HepG2 (cell line): Measurements from ENCODE around the gene ANKRD12. TPM values are rescaled to one million over a fixed set of nuclear protein-coding genes. Genes with fewer than 3 reads are reported as not detected.

ENCODE experiments used
- ATAC-seq: fragments of 200-7000 bp; cut with Tn5 transposase; 3 replicates; pipeline ENCODE4 v1.9.1; 2020; ENCODE audit warnings: mild to moderate bottlenecking, moderate library complexity
- BruUV-seq: library from RNA; stranded (reverse); fragments of 400-500 nt; replicated peaks from 2 replicates; lab custom pipeline; 2021; lab: Mats Ljungman, UMichigan
- CTCF ChIA-PET: fragments of 300-600 bp; formaldehyde crosslinking; extraction: SDS; loops from one replicate; lab custom pipeline; 2021; ENCODE audit warnings: low total read pairs, inconsistent platforms, low intra/inter-chr PET ratio; lab: Yijun Ruan, JAX
- POLR2A ChIA-PET: fragments of 350-600 bp; sonication (Branson Sonifier 250); formaldehyde crosslinking; loops from one replicate; lab custom pipeline; 2020; ENCODE audit warnings: antibody characterized with exemption, inconsistent platforms; lab: Yijun Ruan, JAX
- DNase-seq: peaks from one replicate; pipeline ENCODE4 v3.0.0-alpha.2; 2015; ENCODE audit warnings: low spot score
- FAIRE-seq: peaks from 3 replicates; lab custom pipeline; 2011; peaks lifted over from hg19 to GRCh38; lab: Jason Lieb, UNC
- H2AFZ ChIP-seq: one replicate; pipeline ENCODE4 v1.6.1; 2011; ENCODE audit warnings: low read length, inconsistent platforms
- H3K27ac ChIP-seq: fragments of 300-600 bp; 3 replicates; pipeline ENCODE4 v1.8.0; 2011; ENCODE audit warnings: mixed run types, mild to moderate bottlenecking, mixed read lengths, low read length, inconsistent platforms; ENCODE audit not compliant: insufficient read depth; ENCODE audit errors: extremely low read length
- H3K27me3 ChIP-seq, 2 experiments: fragments of 200-600 bp in 1 of 2; 2 replicates in 1 of 2; 3 replicates in 1 of 2; pipeline versions ENCODE4 v1.6.0 to v1.8.0; 2011; ENCODE audit warnings: low read length in 2 of 2, mild to moderate bottlenecking in 2 of 2, moderate library complexity in 2 of 2, inconsistent platforms in 1 of 2; ENCODE audit not compliant: insufficient read depth in 2 of 2, control insufficient read depth in 1 of 2
- H3K36me3 ChIP-seq, 2 experiments: fragments of 200-600 bp in 1 of 2; replicated peaks in 1 of 2; 2 replicates in 1 of 2; 3 replicates in 1 of 2; pipeline versions ENCODE4 v1.5.1 to v1.8.0; 2011; ENCODE audit warnings: low read length in 2 of 2, inconsistent platforms in 1 of 2; ENCODE audit not compliant: insufficient read depth in 2 of 2, control insufficient read depth in 1 of 2
- H3K4me1 ChIP-seq: 2 replicates; pipeline ENCODE4 v1.5.1; 2012; ENCODE audit warnings: low read length, inconsistent platforms; ENCODE audit not compliant: insufficient read depth
- H3K4me2 ChIP-seq: 2 replicates; pipeline ENCODE4 v1.6.0; 2011; ENCODE audit warnings: low read depth, low read length, inconsistent platforms
- H3K4me3 ChIP-seq, 3 experiments: fragments of 200-600 bp in 1 of 3; sonication (generic), shearing (Covaris generic) in 1 of 3; replicated peaks in 1 of 3; 2 replicates each; pipeline ENCODE4 v1.5.1; 2011 to 2016; ENCODE audit warnings: low read length in 3 of 3, inconsistent platforms in 2 of 3, low read depth in 2 of 3, mild to moderate bottlenecking in 2 of 3, control low read depth in 1 of 3, mixed read lengths in 1 of 3; ENCODE audit not compliant: insufficient read depth in 1 of 3
- H3K79me2 ChIP-seq: one replicate; pipeline ENCODE4 v1.6.1; 2011; ENCODE audit warnings: low read length, inconsistent platforms; ENCODE audit not compliant: insufficient read depth
- H3K9ac ChIP-seq: 2 replicates; pipeline ENCODE4 v1.6.0; 2011; ENCODE audit warnings: mild to moderate bottlenecking, low read depth, low read length, inconsistent platforms; ENCODE audit not compliant: insufficient read depth
- H3K9me3 ChIP-seq: 2 replicates; pipeline ENCODE4 v1.5.1; 2012; ENCODE audit warnings: mild to moderate bottlenecking, low read length
- H4K20me1 ChIP-seq: 2 replicates; pipeline ENCODE4 v1.6.0; 2011; ENCODE audit warnings: inconsistent platforms, mild to moderate bottlenecking, low read length, moderate library complexity; ENCODE audit not compliant: insufficient read depth
- BCL3 ChIP-seq: sonication (generic); formaldehyde crosslinking; IDR thresholded peaks from 2 replicates; pipeline ENCODE4 v1.5.1; 2020; ENCODE audit warnings: mild to moderate bottlenecking, missing genetic modification reagents, moderate library complexity
- FLYWCH1 ChIP-seq: sonication (generic); formaldehyde crosslinking; IDR thresholded peaks from 2 replicates; pipeline ENCODE4 v1.8.1; 2023; ENCODE audit warnings: mild to moderate bottlenecking, missing genetic modification reagents
- FOSL1 ChIP-seq: sonication (generic); formaldehyde crosslinking; IDR thresholded peaks from 2 replicates; pipeline ENCODE4 v1.9.0; 2021; ENCODE audit warnings: missing genetic modification reagents, borderline replicate concordance
- HMG20A ChIP-seq: IDR thresholded peaks from 2 replicates; pipeline ENCODE4 v1.6.1; 2016; ENCODE audit warnings: borderline replicate concordance
- JUND ChIP-seq: sonication (generic); formaldehyde crosslinking; IDR thresholded peaks from 2 replicates; pipeline ENCODE4 v1.8.0; 2022; ENCODE audit warnings: mild to moderate bottlenecking, missing genetic modification reagents
- KAT7 ChIP-seq: IDR thresholded peaks from 2 replicates; pipeline ENCODE4 v1.6.1; 2018; ENCODE audit warnings: borderline replicate concordance, missing compliant biosample characterization
- PTBP1 ChIP-seq: fragments of 200-400 bp; formaldehyde crosslinking; IDR thresholded peaks from 2 replicates; pipeline ENCODE4 v1.6.1; 2018; ENCODE audit warnings: low read length, low read depth; ENCODE audit not compliant: poor library complexity, severe bottlenecking
- TEAD2 ChIP-seq: sonication (generic); formaldehyde crosslinking; IDR thresholded peaks from 2 replicates; pipeline ENCODE4 v1.9.0; 2021; ENCODE audit warnings: missing genetic modification reagents
- WIZ ChIP-seq: sonication (generic); formaldehyde crosslinking; IDR thresholded peaks from 2 replicates; pipeline ENCODE4 v1.5.1; 2020; ENCODE audit warnings: mild to moderate bottlenecking, missing genetic modification reagents
- ZNF329 ChIP-seq: sonication (generic); formaldehyde crosslinking; IDR thresholded peaks from 2 replicates; pipeline ENCODE4 v1.9.0; 2021; ENCODE audit warnings: low read depth, mild to moderate bottlenecking, missing genetic modification reagents
- ZNF563 ChIP-seq: sonication (generic); formaldehyde crosslinking; IDR thresholded peaks from 2 replicates; pipeline ENCODE4 v1.8.0; 2022; ENCODE audit warnings: mild to moderate bottlenecking, moderate library complexity, missing genetic modification reagents
- ZNF672 ChIP-seq: sonication (generic); formaldehyde crosslinking; IDR thresholded peaks from 2 replicates; pipeline ENCODE4 v1.8.1; 2022; ENCODE audit warnings: missing genetic modification reagents
- ZSCAN22 ChIP-seq: sonication (generic); formaldehyde crosslinking; IDR thresholded peaks from 2 replicates; pipeline ENCODE4 v1.4.0; 2020; ENCODE audit warnings: mild to moderate bottlenecking, missing genetic modification reagents
- WGBS: methylation state at CpG from one replicate; pipeline ENCODE4 v1.1.6; 2017; ENCODE audit warnings: low lambda C conversion rate; 5-methylcytosine and 5-hydroxymethylcytosine counted together
- in situ Hi-C: cut with HindIII; loops from 2 replicates; pipeline ENCODE4 v1.10.0; 2017; ENCODE audit warnings: low pct_unique_long_range_greater_than_20kb; ENCODE audit not compliant: extremely low pct_ligation_motif_present
- intact Hi-C: fragments of 100-400 bp; cut with micrococcal nuclease; formaldehyde crosslinking; loops from one replicate; pipeline ENCODE4 v1.10.0; 2022; ENCODE audit not compliant: unreplicated experiment
- polyA plus RNA-seq, 8 experiments: library from polyadenylated mRNA; depleted of rRNA in 3 of 8; stranded (reverse) in 7 of 8; unstranded in 1 of 8; fragments of >200 nt; fragmentation: Illumina TruSeq in 4 of 8; extraction: Trizol in 4 of 8; gene quantifications; 2 replicates each; pipeline versions ENCODE4 v1.2.1 to v1.2.3, GENCODE V29; 2011 to 2016; ENCODE audit warnings: low read depth in 4 of 8, missing spikeins in 1 of 8, mixed read lengths in 1 of 8; ENCODE audit not compliant: insufficient read depth in 1 of 8
- total RNA-seq, 5 experiments: library from RNA; depleted of rRNA; stranded (reverse); fragments of >200 nt; fragmentation: Illumina TruSeq; extraction: Trizol; gene quantifications; 2 replicates each; pipeline ENCODE4 v1.2.3, GENCODE V29; 2016; ENCODE audit warnings: low read depth in 1 of 5
- TF ChIP-seq, protein P1 (sequence below): sonication (generic); formaldehyde crosslinking; IDR thresholded peaks from 2 replicates; pipeline ENCODE4 v1.5.0; 2020; ENCODE audit warnings: mild to moderate bottlenecking, missing genetic modification reagents
- TF ChIP-seq, protein P2 (sequence below): sonication (generic); formaldehyde crosslinking; IDR thresholded peaks from 2 replicates; pipeline ENCODE4 v1.5.0; 2020; ENCODE audit warnings: mild to moderate bottlenecking, missing genetic modification reagents, moderate library complexity
- TF ChIP-seq, protein P3 (sequence below): sonication (generic); formaldehyde crosslinking; IDR thresholded peaks from 2 replicates; pipeline ENCODE4 v1.5.0; 2020; ENCODE audit warnings: missing genetic modification reagents, mild to moderate bottlenecking, borderline replicate concordance

Gene ANKRD12
- total and polyA plus RNA-seq, 2 of the 13 experiments (the other 11 are each of a cell fraction or from before 2014, with no cell fraction given): 6.0 to 23.2 TPM

DNA sequence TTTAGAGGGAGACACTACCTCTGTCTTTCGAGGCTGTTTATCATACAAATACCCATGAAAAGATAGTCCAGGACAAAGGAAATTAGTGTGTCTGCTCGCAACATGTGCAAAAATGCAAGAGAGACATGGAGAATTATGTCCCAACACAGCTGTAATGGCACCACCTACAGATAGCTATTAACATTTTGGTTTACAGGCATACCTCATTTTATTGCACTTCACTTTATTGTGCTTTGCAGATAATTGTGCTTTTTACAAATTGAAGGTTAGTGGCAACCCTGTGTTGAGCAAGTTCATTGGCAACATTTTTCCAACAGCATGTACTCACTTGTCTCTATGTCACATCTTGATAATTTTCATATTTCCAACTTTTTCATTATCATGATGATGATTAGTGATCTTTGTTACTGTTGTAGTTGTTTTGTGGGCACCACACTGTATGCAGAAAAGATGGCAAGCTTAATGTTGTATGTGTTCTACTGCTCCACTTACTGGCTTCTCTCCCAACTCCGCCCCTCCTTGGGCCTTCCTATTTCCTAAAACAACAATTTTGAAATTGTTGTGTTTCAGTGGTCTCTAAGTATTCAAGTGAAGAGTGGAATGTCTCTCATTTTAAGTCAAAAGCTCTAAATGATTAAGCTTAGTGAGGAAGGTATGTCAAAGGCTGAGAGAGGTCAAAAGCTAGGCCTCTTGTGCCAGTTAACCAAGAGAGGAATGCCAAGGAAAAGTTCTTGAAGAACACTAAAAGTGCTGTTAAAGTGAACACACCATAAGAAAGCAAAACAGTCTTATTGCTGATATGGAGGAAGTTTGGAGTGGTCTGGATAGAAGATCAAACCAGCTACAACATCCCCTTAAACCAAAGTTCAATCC is 52.0 kb downstream of the ANKRD12 start:
- CTCF ChIA-PET: no interaction called here
- no peak for FAIRE-seq
- no peak for DNase-seq
- TF ChIP-seq PTBP1 (no peak), BCL3 (CRISPR knock-in tag) (no peak), HMG20A (no peak), ZSCAN22 (CRISPR knock-in tag) (no peak), WIZ (CRISPR knock-in tag) (no peak), ZNF329 (CRISPR knock-in tag) (no peak), TEAD2 (CRISPR knock-in tag) (no peak), FLYWCH1 (CRISPR knock-in tag) (no peak), ZNF563 (CRISPR knock-in tag) (no peak), KAT7 (CRISPR knock-in tag) (no peak), ZNF672 (CRISPR knock-in tag) (no peak), FOSL1 (no peak), JUND (no peak)
- TF ChIP-seq, protein P1, sequence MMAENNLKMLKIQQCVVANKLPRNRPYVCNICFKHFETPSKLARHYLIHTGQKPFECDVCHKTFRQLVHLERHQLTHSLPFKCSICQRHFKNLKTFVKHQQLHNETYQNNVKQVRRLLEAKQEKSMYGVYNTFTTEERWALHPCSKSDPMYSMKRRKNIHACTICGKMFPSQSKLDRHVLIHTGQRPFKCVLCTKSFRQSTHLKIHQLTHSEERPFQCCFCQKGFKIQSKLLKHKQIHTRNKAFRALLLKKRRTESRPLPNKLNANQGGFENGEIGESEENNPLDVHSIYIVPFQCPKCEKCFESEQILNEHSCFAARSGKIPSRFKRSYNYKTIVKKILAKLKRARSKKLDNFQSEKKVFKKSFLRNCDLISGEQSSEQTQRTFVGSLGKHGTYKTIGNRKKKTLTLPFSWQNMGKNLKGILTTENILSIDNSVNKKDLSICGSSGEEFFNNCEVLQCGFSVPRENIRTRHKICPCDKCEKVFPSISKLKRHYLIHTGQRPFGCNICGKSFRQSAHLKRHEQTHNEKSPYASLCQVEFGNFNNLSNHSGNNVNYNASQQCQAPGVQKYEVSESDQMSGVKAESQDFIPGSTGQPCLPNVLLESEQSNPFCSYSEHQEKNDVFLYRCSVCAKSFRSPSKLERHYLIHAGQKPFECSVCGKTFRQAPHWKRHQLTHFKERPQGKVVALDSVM (CRISPR knock-in tag): no peak
- TF ChIP-seq, protein P2, sequence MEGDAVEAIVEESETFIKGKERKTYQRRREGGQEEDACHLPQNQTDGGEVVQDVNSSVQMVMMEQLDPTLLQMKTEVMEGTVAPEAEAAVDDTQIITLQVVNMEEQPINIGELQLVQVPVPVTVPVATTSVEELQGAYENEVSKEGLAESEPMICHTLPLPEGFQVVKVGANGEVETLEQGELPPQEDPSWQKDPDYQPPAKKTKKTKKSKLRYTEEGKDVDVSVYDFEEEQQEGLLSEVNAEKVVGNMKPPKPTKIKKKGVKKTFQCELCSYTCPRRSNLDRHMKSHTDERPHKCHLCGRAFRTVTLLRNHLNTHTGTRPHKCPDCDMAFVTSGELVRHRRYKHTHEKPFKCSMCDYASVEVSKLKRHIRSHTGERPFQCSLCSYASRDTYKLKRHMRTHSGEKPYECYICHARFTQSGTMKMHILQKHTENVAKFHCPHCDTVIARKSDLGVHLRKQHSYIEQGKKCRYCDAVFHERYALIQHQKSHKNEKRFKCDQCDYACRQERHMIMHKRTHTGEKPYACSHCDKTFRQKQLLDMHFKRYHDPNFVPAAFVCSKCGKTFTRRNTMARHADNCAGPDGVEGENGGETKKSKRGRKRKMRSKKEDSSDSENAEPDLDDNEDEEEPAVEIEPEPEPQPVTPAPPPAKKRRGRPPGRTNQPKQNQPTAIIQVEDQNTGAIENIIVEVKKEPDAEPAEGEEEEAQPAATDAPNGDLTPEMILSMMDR (CRISPR knock-in tag): no peak
- TF ChIP-seq, protein P3, sequence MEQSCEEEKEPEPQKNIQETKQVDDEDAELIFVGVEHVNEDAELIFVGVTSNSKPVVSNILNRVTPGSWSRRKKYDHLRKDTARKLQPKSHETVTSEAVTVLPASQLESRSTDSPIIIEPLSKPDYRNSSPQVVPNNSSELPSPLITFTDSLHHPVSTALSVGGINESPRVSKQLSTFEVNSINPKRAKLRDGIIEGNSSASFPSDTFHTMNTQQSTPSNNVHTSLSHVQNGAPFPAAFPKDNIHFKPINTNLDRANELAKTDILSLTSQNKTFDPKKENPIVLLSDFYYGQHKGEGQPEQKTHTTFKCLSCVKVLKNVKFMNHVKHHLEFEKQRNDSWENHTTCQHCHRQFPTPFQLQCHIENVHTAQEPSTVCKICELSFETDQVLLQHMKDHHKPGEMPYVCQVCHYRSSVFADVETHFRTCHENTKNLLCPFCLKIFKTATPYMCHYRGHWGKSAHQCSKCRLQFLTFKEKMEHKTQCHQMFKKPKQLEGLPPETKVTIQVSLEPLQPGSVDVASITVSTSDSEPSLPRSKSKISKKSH (CRISPR knock-in tag): no peak

More for the DNA sequence above, 52.0 kb downstream of the ANKRD12 start:
- peaks cover 7 to 26% of the 10 kb centered on the region in 2 experiments for H3K36me3 ChIP-seq
- no peak overlapping the region for H3K4me3 ChIP-seq
- intact Hi-C loops: no loop called here
- H3K27ac ChIP-seq: no peak overlapping the region
- no peak overlapping the region for H3K9ac ChIP-seq
- in situ Hi-C loops: no loop called here
- no peak for ATAC-seq
- no peaks in the 10 kb centered on the region for H3K79me2 ChIP-seq
- H4K20me1 ChIP-seq: 0 out of 2 replicates have a peak, but pooled peaks cover 3% of the 10 kb centered on the region
- H3K4me1 ChIP-seq: peaks cover 6% of the 10 kb centered on the region; the same call in 1 of the 2 replicates
- H3K27me3 ChIP-seq: no peaks in the 10 kb centered on the region
- H3K4me2 ChIP-seq: no peak overlapping the region
- POLR2A ChIA-PET: no interaction called here
- H2AFZ ChIP-seq: no peak overlapping the region
- H3K9me3 ChIP-seq: no peaks in the 10 kb centered on the region
- no TSS peak for BruUV-seq
- WGBS: 96% methylated on average over 3 of the region's 3 CpGs
